HUES48 (cell line): Measurements from ENCODE around the gene IL23A.
"Not testable (repeated sequence)": the region's sequence is repeated elsewhere in the genome, so short reads cannot be mapped to it uniquely, and the experiment has no call there.

ENCODE experiments used
- H3K27ac ChIP-seq: one replicate; pipeline ENCODE4 v1.7.0; 2013; ENCODE audit warnings: low read depth, low read length, inconsistent platforms
- H3K27me3 ChIP-seq: 2 replicates; pipeline ENCODE4 v1.6.1; 2013; ENCODE audit warnings: mild to moderate bottlenecking, low read length; ENCODE audit not compliant: control insufficient read depth, insufficient read depth
- H3K36me3 ChIP-seq: 2 replicates; pipeline ENCODE4 v1.6.1; 2013; ENCODE audit warnings: low read length; ENCODE audit not compliant: control insufficient read depth, insufficient read depth
- H3K4me1 ChIP-seq: 2 replicates; pipeline ENCODE4 v1.6.1; 2013; ENCODE audit warnings: mild to moderate bottlenecking, low read length; ENCODE audit not compliant: control insufficient read depth, insufficient read depth
- H3K4me3 ChIP-seq: 2 replicates; pipeline ENCODE4 v1.5.1; 2013; ENCODE audit warnings: mild to moderate bottlenecking, low read depth, low read length
- H3K9ac ChIP-seq: 2 replicates; pipeline ENCODE4 v1.6.1; 2013; ENCODE audit warnings: mild to moderate bottlenecking, low read depth, low read length, moderate library complexity
- H3K9me3 ChIP-seq: 2 replicates; pipeline ENCODE4 v1.6.1; 2013; ENCODE audit warnings: low read length; ENCODE audit not compliant: control insufficient read depth, insufficient read depth

The IL23A gene

DNA sequence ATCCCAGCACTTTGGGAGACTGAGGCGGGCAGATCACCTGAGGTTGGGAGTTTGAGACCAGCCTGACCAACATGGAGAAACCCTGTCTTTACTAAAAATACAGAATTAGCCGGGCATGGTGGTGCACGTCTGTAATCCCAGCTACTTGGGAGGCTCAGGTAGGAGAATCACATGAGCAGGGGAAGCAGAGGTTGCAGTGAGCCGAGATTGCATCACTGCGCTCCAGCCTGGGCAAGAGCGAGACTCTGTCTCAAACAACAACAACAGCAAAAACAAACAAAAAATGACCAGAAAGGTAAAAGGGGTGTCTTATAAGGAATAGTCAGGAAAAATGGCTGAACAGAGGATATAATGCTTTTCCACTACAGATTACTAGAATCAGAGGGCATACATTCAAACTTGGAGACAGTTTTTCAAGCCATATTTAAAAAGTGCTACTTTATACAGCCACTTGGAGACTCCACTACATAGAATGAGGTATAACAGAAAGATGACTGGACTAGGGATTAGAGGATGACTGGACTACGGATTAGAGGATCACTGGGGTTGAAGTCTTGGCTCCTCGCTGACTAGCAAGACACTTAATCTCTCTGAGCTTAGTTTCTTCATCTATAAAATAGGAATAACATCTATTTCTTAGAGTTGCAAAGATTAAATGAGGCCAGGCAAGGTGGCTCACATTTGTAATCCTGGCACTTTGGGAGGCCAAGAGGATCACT, 33.7 kb upstream of the IL23A start:
- H3K36me3 ChIP-seq: peaks cover 55% of the 10 kb centered on the region
- H3K27ac ChIP-seq: no peak overlapping the region
- H3K4me1 ChIP-seq: peaks cover 8% of the 10 kb centered on the region
- H3K9me3 ChIP-seq: no peaks in the 10 kb centered on the region
- H3K4me3 ChIP-seq: no peak overlapping the region
- no peak overlapping the region for H3K9ac ChIP-seq
- H3K27me3 ChIP-seq: no peaks in the 10 kb centered on the region

- H3K9me3 ChIP-seq: no peaks in the 10 kb centered on the region
- H3K4me3 ChIP-seq: no peak overlapping the region
- H3K9ac ChIP-seq: no peak overlapping the region
- H3K27me3 ChIP-seq: no peaks in the 10 kb centered on the region
- no peaks in the 10 kb centered on the region for H3K4me1 ChIP-seq
- H3K27ac ChIP-seq: no peak overlapping the region
- peaks cover 65% of the 10 kb centered on the region for H3K36me3 ChIP-seq
These were observed 31.3 kb upstream of the IL23A start for GRCh38 chr12:56307221-56307965.

GRCh38 chr12:56308714-56309113, 30.0 kb upstream of the IL23A start:
- Histone ChIP-seq H3K36me3 (peaks cover 71% of the 10 kb centered on the region), H3K27ac (no peak overlapping the region)

DNA sequence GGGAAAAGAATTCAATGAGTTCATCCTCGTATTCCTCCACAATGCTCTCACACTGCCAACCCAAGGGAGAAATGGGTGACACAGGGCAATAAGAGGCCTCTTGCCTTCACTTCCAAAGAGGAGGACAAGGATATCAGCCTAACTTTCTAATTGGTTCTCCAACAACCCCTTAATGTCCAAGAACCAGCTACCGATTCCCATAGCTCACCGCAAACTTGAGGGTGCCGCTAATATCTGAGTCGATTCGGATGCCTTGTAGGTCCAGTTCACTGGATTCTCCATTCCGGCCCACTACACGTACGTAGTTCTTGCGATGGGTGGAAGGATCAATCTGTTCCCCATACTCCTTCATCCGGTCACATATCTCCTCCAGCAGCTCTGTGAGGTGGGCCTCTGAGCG, 27.7 kb upstream of the IL23A start:
- Histone ChIP-seq H3K9me3 (no peaks in the 10 kb centered on the region), H3K9ac (no peak overlapping the region), H3K36me3 (peaks cover 68% of the 10 kb centered on the region), H3K27ac (no peak overlapping the region), H3K27me3 (no peaks in the 10 kb centered on the region), H3K4me3 (no peak overlapping the region), H3K4me1 (0 out of 2 replicates have a peak, but pooled peaks cover 2% of the 10 kb centered on the region)

More at GRCh38 chr12:56308714-56309113, 30.0 kb upstream of the IL23A start:
- H3K27me3 ChIP-seq: no peaks in the 10 kb centered on the region
- no peak overlapping the region for H3K4me3 ChIP-seq
- no peaks in the 10 kb centered on the region for H3K9me3 ChIP-seq
- no peaks in the 10 kb centered on the region for H3K4me1 ChIP-seq
- H3K9ac ChIP-seq: no peak overlapping the region

GRCh38 chr12:56315249-56315621, 23.4 kb upstream of the IL23A start:
- 0 out of 2 replicates have a peak, but pooled peaks cover 2% of the 10 kb centered on the region for H3K4me1 ChIP-seq
- peak overlapping the region; percentile 96 for H3K4me3 ChIP-seq
- peak overlapping the region; percentile 89 for H3K27ac ChIP-seq
- no peaks in the 10 kb centered on the region for H3K9me3 ChIP-seq
- no peaks in the 10 kb centered on the region for H3K27me3 ChIP-seq
- H3K9ac ChIP-seq: peak overlapping the region; percentile 94
- H3K36me3 ChIP-seq: peaks cover 43% of the 10 kb centered on the region

- Histone ChIP-seq H3K27ac (peak within 1 kb of the TSS; percentile 89), H3K36me3 (peaks cover 37% of the 10 kb centered on the region), H3K4me1 (0 out of 2 replicates have a peak, but pooled peaks cover 2% of the 10 kb centered on the region), H3K9ac (peak within 1 kb of the TSS; percentile 94), H3K4me3 (peak within 1 kb of the TSS; percentile 96), H3K9me3 (no peaks in the 10 kb centered on the region), H3K27me3 (no peaks in the 10 kb centered on the region)
These were observed 22.8 kb upstream of the IL23A start, which contains the start of gene CNPY2 for GRCh38 chr12:56315622-56316473. Gene CNPY2 (minus strand): TSS chr12:56315988. CDS start chr12:56315217, 771 bp downstream.

DNA sequence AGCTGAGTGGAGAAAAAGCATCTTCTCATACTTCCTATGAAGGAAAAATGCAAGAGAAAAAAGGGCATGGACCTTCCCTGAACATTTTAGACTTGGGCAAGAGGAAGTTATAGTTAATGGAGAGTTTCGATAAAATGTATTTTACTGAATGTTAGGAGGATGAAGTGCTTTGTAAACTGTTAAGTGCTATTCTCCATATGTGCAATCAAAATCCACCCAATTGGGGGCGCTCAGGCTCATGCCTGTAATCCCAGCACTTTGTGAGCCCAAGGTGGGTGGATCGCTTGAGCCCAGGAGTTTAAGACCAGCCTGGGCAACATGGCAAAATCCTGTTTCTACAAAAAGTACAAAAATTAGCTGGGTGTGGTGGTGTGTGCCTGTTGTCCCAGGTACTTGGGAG, 21.0 kb upstream of the IL23A start:
- Histone ChIP-seq H3K4me3 (no peak overlapping the region), H3K27me3 (no peaks in the 10 kb centered on the region), H3K36me3 (peaks cover 32% of the 10 kb centered on the region), H3K27ac (no peak overlapping the region), H3K9me3 (no peaks in the 10 kb centered on the region), H3K4me1 (0 out of 2 replicates have a peak, but pooled peaks cover 2% of the 10 kb centered on the region), H3K9ac (no peak overlapping the region)

DNA sequence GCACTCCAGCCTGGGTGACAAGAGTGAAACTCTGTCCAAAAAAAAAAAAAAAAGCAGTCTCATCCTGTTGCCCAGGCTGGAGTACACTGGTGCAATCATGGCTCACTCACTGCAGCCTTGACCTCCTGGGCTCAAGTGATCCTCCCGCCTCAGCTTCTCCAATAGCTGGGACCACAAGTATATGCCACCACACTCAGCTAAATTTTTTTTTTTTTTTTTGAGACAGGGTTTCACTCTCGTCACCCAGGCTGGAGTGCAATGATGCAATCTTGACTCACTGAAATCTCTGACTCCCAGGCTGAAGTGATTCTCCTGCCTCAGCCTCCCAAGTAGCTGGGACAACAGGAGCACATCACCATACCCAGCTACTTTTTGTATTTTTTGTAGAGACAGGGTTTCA, 17.7 kb upstream of the IL23A start:
- H3K4me3 ChIP-seq: no peak overlapping the region
- H3K9me3 ChIP-seq: no peaks in the 10 kb centered on the region
- H3K36me3 ChIP-seq: peaks cover 43% of the 10 kb centered on the region
- H3K27me3 ChIP-seq: no peaks in the 10 kb centered on the region
- no peaks in the 10 kb centered on the region for H3K4me1 ChIP-seq
- H3K9ac ChIP-seq: no peak overlapping the region
- no peak overlapping the region for H3K27ac ChIP-seq

- H3K36me3 ChIP-seq: peaks cover 49% of the 10 kb centered on the region
These were observed 17.1 kb upstream of the IL23A start for GRCh38 chr12:56321610-56322009.

DNA sequence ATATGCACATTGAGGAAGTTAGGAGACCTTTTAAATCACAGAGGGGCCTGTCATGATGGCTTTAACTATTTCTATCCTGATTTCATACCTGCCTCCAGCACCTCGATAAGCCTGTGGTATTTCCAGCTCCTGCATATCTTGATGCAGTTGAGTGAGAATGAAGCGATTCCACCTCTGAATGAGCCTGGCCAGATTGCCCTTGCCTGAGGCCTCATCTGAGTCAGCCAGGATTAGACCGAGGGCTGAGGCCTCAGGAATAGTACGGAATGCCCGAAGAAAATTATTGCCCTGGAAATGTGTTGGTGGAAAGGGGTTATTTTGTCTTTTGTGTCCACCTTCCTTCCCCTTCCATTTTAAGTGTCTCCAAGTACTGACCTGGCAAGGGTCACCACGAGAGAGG, 14.5 kb upstream of the IL23A start:
- no peaks in the 10 kb centered on the region for H3K27me3 ChIP-seq
- no peaks in the 10 kb centered on the region for H3K9me3 ChIP-seq
- no peaks in the 10 kb centered on the region for H3K4me1 ChIP-seq
- H3K4me3 ChIP-seq: no peak overlapping the region
- no peak overlapping the region for H3K27ac ChIP-seq
- H3K9ac ChIP-seq: no peak overlapping the region
- peaks cover 60% of the 10 kb centered on the region for H3K36me3 ChIP-seq

More at GRCh38 chr12:56321610-56322009, 17.1 kb upstream of the IL23A start:
- not testable (repeated sequence) for H3K27ac ChIP-seq, H3K9ac ChIP-seq, H3K4me3 ChIP-seq, H3K27me3 ChIP-seq, H3K4me1 ChIP-seq, H3K9me3 ChIP-seq
